Neural progenitor cell (in vitro differentiated cells): ENCODE data around the gene UHMK1. TPM values are rescaled to one million over a fixed set of nuclear protein-coding genes. Genes with fewer than 3 reads are reported as not detected.

Experiments used
- DNase-seq: peaks from one replicate; pipeline ENCODE4 v3.0.0-alpha.2; 2016; ENCODE audit warnings: low spot score
- H2AFZ ChIP-seq: fragments of 200-600 bp; sonication (generic); replicated peaks from 2 replicates; pipeline ENCODE4 v1.6.1; 2016; ENCODE audit warnings: antibody characterized with exemption
- H3F3A ChIP-seq: fragments of 200-600 bp; sonication (generic); 2 replicates; pipeline ENCODE4 v1.6.1; 2016; ENCODE audit warnings: antibody characterized with exemption, low read depth
- H3K27ac ChIP-seq: fragments of 200-600 bp; sonication (generic); 2 replicates; pipeline ENCODE4 v1.5.1; 2016; ENCODE audit warnings: mild to moderate bottlenecking
- H3K27me3 ChIP-seq: fragments of 200-600 bp; sonication (generic); 2 replicates; pipeline ENCODE4 v1.6.1; 2016; ENCODE audit warnings: mild to moderate bottlenecking, moderate library complexity
- H3K36me3 ChIP-seq: fragments of 200-600 bp; sonication (generic); 2 replicates; pipeline ENCODE4 v1.5.1; 2016
- H3K4me1 ChIP-seq: fragments of 200-600 bp; sonication (generic); 2 replicates; pipeline ENCODE4 v1.6.1; 2016; ENCODE audit warnings: mixed run types
- H3K4me2 ChIP-seq: fragments of 200-600 bp; sonication (generic); 2 replicates; pipeline ENCODE4 v1.6.1; 2016
- H3K4me3 ChIP-seq: fragments of 200-600 bp; sonication (generic); 2 replicates; pipeline ENCODE4 v1.5.1; 2016
- H3K79me2 ChIP-seq: fragments of 200-600 bp; sonication (generic); 2 replicates; pipeline ENCODE4 v1.6.1; 2016; ENCODE audit warnings: low read depth
- H3K9ac ChIP-seq: fragments of 200-600 bp; sonication (generic); 2 replicates; pipeline ENCODE4 v1.6.1; 2016
- H3K9me3 ChIP-seq: fragments of 200-600 bp; sonication (generic); 2 replicates; pipeline ENCODE4 v1.5.1; 2016; ENCODE audit warnings: low read depth
- H4K20me1 ChIP-seq: fragments of 200-600 bp; sonication (generic); 2 replicates; pipeline ENCODE4 v1.6.1; 2016; ENCODE audit warnings: low read depth
- H3K27ac Mint-ChIP-seq: 3 replicates; pipeline ENCODE4 v1.8.0; 2021; ENCODE audit warnings: mixed read lengths
- H3K27me3 Mint-ChIP-seq: 2 replicates; pipeline ENCODE4 v1.8.0; 2022; ENCODE audit warnings: low read depth, mild to moderate bottlenecking, inconsistent platforms, moderate library complexity, mixed read lengths; ENCODE audit not compliant: insufficient read depth
- H3K36me3 Mint-ChIP-seq: 3 replicates; pipeline ENCODE4 v1.8.0; 2021; ENCODE audit warnings: mixed read lengths
- H3K4me1 Mint-ChIP-seq: 3 replicates; pipeline ENCODE4 v1.8.0; 2021; ENCODE audit warnings: mixed read lengths
- H3K4me3 Mint-ChIP-seq: 3 replicates; pipeline ENCODE4 v1.8.0; 2021; ENCODE audit warnings: mild to moderate bottlenecking, moderate library complexity, mixed read lengths
- H3K9me3 Mint-ChIP-seq: 3 replicates; pipeline ENCODE4 v1.8.0; 2020; ENCODE audit warnings: mixed read lengths
- CTCF ChIP-seq: fragments of 200-600 bp; sonication (generic); IDR thresholded peaks from 2 replicates; pipeline ENCODE4 v1.5.1; 2017; ENCODE audit warnings: antibody characterized with exemption, mild to moderate bottlenecking
- EZH2 ChIP-seq: fragments of 200-600 bp; sonication (generic); IDR thresholded peaks from 2 replicates; pipeline ENCODE4 v1.6.1; 2017; ENCODE audit warnings: antibody characterized with exemption, mild to moderate bottlenecking, moderate library complexity
- EZH2phosphoT487 ChIP-seq: fragments of 200-600 bp; sonication (generic); IDR thresholded peaks from 2 replicates; pipeline ENCODE4 v1.6.1; 2017; ENCODE audit warnings: antibody characterized with exemption
- total RNA-seq: library from RNA; depleted of rRNA; stranded (reverse); fragments of >200 nt; gene quantifications from 2 replicates; pipeline ENCODE4 v1.2.3, GENCODE V29; 2015; ENCODE audit warnings: low replicate concordance

The UHMK1 gene
- total RNA-seq, 1 donor from 2014 or later: 48.8 TPM

GRCh38 chr1:162530307-162530987, 32.8 kb downstream of the UHMK1 start:
- Mint-ChIP-seq H3K4me1 (no peaks in the 10 kb centered on the region), H3K9me3 (no peaks in the 10 kb centered on the region), H3K4me3 (no peak overlapping the region), H3K27me3 (no peaks in the 10 kb centered on the region), H3K36me3 (peaks cover 3% of the 10 kb centered on the region), H3K27ac (no peak overlapping the region)
- H3K36me3 ChIP-seq: no peaks in the 10 kb centered on the region
- H3K4me3 ChIP-seq: no peak overlapping the region
- peaks cover 9% of the 10 kb centered on the region for H3F3A ChIP-seq
- TF ChIP-seq EZH2: no peak
- no peak for TF ChIP-seq EZH2phosphoT487
- TF ChIP-seq CTCF: no peak
- peak overlapping the region; percentile 34 for H3K4me2 ChIP-seq
- peak; percentile 49 for DNase-seq
- H3K27me3 ChIP-seq: no peaks in the 10 kb centered on the region
- H4K20me1 ChIP-seq: peaks cover 16% of the 10 kb centered on the region
- H3K79me2 ChIP-seq: peaks cover 5% of the 10 kb centered on the region
- no peak overlapping the region for H3K27ac ChIP-seq
- no peak overlapping the region for H3K9ac ChIP-seq
- no peaks in the 10 kb centered on the region for H3K9me3 ChIP-seq
- H2AFZ ChIP-seq: no peak overlapping the region
- peaks cover 16% of the 10 kb centered on the region for H3K4me1 ChIP-seq

GRCh38 chr1:162530988-162531319, 33.3 kb downstream of the UHMK1 start:
- Histone ChIP-seq H3K4me2 (no peak overlapping the region), H2AFZ (no peak overlapping the region), H3K9ac (no peak overlapping the region), H3K27ac (no peak overlapping the region), H3K4me1 (peaks cover 16% of the 10 kb centered on the region), H3K36me3 (no peaks in the 10 kb centered on the region), H4K20me1 (peaks cover 16% of the 10 kb centered on the region), H3K4me3 (no peak overlapping the region), H3K79me2 (peaks cover 5% of the 10 kb centered on the region), H3F3A (peaks cover 9% of the 10 kb centered on the region), H3K9me3 (no peaks in the 10 kb centered on the region), H3K27me3 (no peaks in the 10 kb centered on the region)
- no peaks in the 10 kb centered on the region for H3K4me1 Mint-ChIP-seq
- H3K36me3 Mint-ChIP-seq: peaks cover 3% of the 10 kb centered on the region
- H3K9me3 Mint-ChIP-seq: no peaks in the 10 kb centered on the region
- no peak overlapping the region for H3K4me3 Mint-ChIP-seq
- H3K27ac Mint-ChIP-seq: no peak overlapping the region
- no peak for TF ChIP-seq CTCF
- TF ChIP-seq EZH2: no peak
- no peak for TF ChIP-seq EZH2phosphoT487
- DNase-seq: no peak
- H3K27me3 Mint-ChIP-seq: no peaks in the 10 kb centered on the region

- H3K27ac Mint-ChIP-seq: no peak overlapping the region
- H3K4me2 ChIP-seq: no peak overlapping the region
- peaks cover under 1% of the 10 kb centered on the region for H3K4me1 ChIP-seq
- peaks cover 2% of the 10 kb centered on the region for H4K20me1 ChIP-seq
- no peaks in the 10 kb centered on the region for H3K27me3 ChIP-seq
- H3K4me3 ChIP-seq: no peak overlapping the region
- no peaks in the 10 kb centered on the region for H3K4me1 Mint-ChIP-seq
- TF ChIP-seq EZH2 (no peak), CTCF (no peak), EZH2phosphoT487 (no peak)
- no peaks in the 10 kb centered on the region for H3K27me3 Mint-ChIP-seq
- peaks cover 2% of the 10 kb centered on the region for H3F3A ChIP-seq
- H3K9me3 ChIP-seq: no peaks in the 10 kb centered on the region
- H3K36me3 Mint-ChIP-seq: peaks cover 3% of the 10 kb centered on the region
- no peak for DNase-seq
- no peaks in the 10 kb centered on the region for H3K79me2 ChIP-seq
- H3K36me3 ChIP-seq: no peaks in the 10 kb centered on the region
- no peak overlapping the region for H3K27ac ChIP-seq
- H3K4me3 Mint-ChIP-seq: no peak overlapping the region
- H3K9me3 Mint-ChIP-seq: no peaks in the 10 kb centered on the region
- no peak overlapping the region for H3K9ac ChIP-seq
- H2AFZ ChIP-seq: no peak overlapping the region
Observed at GRCh38 chr1:162535501-162535900, 37.9 kb downstream of the UHMK1 start.
